Stimulated activated CD4-positive, alpha-beta T cell treated with anti-CD3 and anti-CD28 coated beads, Interleukin-2, amount 100 ng/mL, for 4 hours (primary cell): ENCODE data around the gene TMEM140.

Experiments used
- DNase-seq: peaks from one replicate; pipeline ENCODE4 v3.0.0-alpha.2; 2020; ENCODE audit warnings: low read depth

The TMEM140 gene

GRCh38 chr7:135174941-135175340 lies 27.1 kb downstream of the TMEM140 start:
- no peak for DNase-seq

- no peak for DNase-seq
These were observed 28.1 kb downstream of the TMEM140 start for GRCh38 chr7:135175931-135176330.

DNA sequence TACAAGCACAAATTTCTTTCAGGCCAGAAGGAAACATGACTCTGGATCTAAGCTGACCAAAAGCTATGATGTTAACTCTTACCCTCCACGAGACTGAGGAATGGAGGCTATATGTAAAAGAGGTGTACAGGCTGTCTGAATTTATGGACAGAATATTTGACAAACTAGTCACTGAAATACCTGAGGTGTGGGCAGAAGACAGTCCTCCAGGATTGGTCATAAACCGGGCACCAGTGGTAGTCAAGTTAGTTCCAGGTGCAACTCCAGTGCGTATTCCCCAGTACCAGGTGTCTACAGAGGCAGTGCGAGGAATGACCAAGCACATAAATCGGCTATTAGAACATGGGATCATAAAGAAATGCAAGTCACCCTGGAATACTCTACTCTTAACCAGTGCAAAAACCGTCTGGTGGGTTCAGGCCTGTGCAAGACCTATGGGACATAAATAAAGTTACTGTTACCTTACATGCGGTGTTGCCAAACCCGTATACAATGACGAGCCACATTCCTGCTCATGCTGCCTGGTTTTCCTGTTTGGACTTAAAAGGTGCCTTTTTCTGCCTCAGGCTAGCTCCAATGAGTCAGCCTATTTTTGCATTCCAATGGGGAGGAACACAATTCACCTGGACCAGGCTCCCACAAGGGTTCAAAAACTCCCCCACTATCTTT lies 29.3 kb downstream of the TMEM140 start:
- no peak for DNase-seq

DNA sequence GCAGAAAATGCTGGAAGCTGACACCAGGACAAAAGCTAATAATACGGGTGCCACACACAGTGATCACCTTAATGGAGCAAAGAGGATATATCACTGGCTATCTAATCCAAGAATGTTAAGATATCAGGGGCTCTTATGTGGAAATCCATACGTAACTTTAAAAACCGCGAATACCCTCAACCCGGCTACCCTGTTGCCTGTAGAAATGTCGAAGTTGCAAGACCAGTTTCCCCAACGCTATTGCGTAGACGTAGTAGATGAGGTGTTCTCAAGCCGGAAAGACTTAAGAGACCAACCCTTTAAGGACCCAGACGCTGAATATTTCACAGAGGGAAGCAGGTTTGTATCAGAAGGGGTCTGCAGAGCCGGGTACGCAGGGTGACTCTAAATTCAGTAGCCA lies 30.5 kb downstream of the TMEM140 start:
- no peak for DNase-seq

GRCh38 chr7:135179321-135179925 lies 31.6 kb downstream of the TMEM140 start:
- no peak for DNase-seq

- no peak for DNase-seq
These were observed 32.2 kb downstream of the TMEM140 start for GRCh38 chr7:135180122-135180521.

DNA sequence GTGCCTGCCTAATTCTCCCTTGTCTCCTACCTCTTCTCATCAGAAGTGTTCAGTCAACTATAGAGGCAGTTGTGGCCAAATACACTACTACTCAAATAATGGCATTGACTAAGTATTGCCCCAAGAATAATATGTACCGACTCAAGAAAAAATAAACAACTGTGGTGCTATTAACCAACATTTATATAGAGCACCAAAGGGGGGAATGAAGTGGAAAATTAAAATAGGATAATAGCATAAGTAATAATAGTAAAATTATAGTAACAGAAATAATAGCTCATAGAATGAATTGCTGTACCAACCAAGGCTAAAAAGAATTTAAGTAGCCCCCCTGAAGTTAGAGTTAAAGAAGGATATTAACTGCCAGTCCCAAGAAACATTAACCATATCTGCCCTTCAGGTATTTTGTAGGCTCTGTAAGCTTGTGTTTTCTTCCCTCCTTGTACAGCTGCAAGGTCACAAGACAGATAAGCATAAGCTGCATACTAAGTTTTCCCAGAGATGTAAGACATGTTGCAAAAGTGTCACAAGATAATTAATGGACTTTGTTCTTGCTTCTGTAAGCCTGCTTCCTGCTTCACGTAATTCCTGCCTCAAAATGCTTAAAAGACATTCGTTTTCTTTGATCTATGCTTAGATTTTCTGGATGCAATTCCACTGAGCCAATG lies 33.5 kb downstream of the TMEM140 start:
- no peak for DNase-seq

- no peak for DNase-seq
These were observed 34.2 kb downstream of the TMEM140 start for GRCh38 chr7:135181929-135182678.

DNA sequence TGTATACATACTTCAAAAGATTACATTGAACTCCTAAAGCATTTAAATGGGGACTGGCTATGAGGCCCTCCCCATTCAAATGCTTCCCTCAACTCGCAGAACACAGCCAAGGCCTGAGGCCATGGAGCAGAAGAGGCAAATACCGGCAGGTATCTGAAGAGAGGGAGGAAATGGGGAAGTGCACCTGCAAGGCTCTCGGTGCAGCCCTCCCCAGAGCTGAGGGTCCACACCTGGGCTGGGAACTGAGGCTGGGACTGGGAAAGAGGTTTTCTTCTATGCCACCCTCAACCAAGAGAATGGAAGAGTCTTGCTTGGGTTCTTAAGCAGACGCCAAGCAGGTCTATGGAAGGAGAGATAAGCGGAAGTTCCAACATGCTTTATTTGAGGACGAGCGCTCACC lies 35.6 kb downstream of the TMEM140 start:
- no peak for DNase-seq

DNA sequence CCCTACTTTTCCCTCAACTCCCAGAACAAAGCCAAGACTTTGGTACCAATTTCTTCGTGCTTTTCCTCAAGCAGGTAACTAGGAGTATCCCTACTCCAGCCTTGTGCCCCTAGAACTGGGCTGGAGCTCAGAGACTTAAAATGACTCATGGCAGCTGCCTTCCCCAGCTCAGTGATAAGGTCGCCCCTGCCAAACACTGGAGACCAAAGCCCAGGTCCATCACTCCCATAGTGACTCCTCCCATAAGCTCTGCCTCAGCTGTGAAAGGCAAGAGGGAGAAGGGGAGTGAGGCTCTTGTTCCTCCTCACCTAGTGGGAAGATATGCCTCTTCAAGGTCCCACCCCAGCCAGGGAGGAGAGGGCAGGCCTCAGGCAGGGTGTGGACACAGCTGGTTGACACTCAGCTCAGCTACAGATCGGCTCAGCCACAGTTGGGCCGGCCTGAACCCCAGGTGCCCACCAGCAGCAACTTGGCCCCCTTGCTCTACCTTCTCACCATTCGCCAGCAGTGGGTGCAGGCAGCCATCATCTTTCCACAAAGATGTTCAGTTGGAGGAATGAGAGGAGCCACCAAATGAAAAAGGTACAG lies 36.5 kb downstream of the TMEM140 start:
- no peak for DNase-seq

GRCh38 chr7:135185471-135186260 lies 37.8 kb downstream of the TMEM140 start:
- DNase-seq, result no peak

- no peak for DNase-seq
These were observed 38.3 kb downstream of the TMEM140 start for GRCh38 chr7:135186261-135186540.

GRCh38 chr7:135186841-135187253 lies 39.0 kb downstream of the TMEM140 start:
- DNase-seq, result no peak

GRCh38 chr7:135188298-135188984 lies 40.6 kb downstream of the TMEM140 start:
- no peak for DNase-seq

- DNase-seq, result no peak
These were observed 41.4 kb downstream of the TMEM140 start for GRCh38 chr7:135189221-135189662.

DNA sequence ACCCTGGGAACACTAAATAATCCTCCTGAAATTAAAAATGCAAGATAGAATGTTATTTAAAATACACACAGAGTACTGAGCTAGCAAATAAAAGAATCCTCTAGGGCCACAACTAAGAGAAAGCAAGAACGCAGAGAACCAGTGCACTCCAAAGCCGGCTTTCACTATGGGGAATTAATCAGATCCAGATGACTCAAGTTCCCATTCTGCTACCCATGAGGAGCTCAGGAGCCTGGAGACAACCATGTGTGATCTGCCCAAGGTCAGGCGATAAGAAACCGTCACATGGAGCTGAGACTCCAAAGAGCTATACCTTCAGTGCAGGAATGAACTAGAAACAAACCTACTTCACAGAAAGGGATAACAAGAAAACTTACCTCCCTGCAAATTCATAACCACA lies 42.1 kb downstream of the TMEM140 start:
- DNase-seq, result no peak

DNA sequence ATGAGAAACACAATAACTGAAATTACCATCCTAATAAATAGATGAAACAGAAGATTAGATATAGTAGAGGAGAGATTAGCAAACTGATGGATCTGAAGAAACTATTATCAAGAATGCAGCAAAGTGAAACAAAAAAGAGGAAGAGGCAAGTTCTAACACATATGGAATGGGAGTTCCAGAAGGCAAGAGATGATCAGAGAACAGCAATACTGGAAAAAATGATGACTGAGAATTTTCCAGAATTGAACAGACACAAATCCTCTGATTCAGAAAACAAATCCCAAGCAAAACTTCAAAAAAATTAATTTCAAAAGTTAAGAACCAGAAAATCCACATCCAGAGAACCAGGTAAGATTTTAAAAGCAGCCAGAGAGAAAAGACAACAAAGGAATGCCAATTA lies 42.8 kb downstream of the TMEM140 start:
- DNase-seq, result no peak

DNA sequence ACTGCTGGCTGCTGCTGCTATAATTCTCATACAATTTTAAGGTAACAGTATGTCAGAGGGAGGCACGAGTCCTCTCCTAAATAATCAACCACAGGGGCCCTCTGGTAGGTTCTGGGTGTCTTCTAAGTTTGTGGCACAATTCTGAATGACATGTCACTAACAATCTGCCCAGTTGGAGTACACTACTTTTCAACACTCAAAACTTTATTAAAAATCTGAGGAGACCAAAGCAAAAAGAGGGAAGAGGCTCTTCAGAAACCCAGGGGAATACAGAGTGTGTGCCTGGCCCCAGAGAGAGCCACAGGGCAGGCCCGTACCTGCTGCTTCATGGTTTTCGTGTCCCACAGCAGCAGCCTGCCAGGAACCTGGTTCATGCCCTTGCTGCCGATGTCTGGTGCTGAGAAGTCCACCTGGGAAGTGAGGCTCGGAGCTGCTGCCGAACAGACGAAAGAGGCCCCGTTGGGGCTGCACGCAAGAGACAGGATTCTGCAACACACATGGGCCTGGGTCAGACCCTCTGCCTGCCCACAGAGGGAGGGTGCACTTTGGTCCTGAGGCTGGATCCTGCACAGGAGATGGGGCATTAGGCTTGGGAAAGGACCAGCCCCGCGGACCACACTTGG lies 45.2 kb downstream of the TMEM140 start:
- DNase-seq, result no peak

DNA sequence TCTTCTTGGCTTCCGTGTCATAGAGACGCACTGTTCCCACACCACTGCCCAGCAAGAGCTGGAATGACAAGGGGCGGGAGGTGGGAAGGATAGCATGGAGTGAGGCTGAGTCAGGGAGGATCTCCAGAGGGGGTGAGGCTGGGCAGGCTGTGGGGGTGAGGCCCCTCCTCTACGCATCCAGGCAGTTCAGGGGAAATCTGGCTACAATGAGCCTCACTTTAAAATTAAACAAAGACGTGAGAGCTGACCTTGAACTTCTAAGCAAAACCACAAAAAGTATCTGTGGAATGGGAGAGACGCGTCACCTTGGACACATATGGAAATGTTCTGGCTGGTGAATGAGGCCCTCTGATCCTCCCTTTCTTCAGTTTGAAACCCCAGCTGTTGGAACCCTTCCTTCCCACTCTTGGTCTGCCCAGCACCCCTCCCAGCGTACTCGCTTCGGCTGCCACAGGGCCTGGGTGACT lies 45.8 kb downstream of the TMEM140 start:
- DNase-seq, result no peak

DNA sequence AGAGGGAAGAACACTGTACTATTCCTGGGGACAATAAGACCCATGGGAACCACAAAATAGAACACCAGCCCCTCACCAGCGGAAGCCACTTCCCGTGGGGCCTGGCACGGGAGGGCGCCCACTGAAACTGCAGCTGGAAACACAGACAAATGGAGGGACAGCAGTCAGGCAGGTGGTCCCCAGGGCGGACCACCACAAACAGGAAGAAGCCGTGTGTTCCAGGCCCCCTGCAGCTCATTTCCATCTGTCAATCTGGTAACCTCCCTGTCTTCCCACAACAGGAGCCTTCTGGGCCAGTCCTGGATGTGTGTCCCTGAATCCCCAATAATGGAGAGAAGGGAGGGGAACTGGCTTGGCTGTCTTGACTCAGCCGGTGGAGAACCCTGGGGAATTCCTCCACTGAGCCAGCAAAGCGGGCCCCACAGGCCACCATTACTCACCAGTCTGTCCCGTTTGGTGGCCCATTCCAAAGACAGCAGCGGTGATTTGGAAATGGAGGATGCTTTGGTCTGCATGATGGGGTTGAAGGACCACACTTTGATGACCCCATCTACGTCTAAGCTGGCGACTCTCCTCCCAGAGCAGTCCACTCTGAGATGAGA lies 46.7 kb downstream of the TMEM140 start:
- DNase-seq, result no peak
